HTR-8/SVneo (cell line): Measurements from ENCODE around the gene CALD1.

Experiments used
- DNase-seq: peaks from one replicate; pipeline ENCODE4 v3.0.0; 2011; ENCODE audit warnings: low spot score, mixed read lengths; ENCODE audit not compliant: insufficient read length
- FAIRE-seq: peaks from 2 replicates; lab custom pipeline; 2011; peaks lifted over from hg19 to GRCh38; lab: Jason Lieb, UNC

CALD1 gene

DNA sequence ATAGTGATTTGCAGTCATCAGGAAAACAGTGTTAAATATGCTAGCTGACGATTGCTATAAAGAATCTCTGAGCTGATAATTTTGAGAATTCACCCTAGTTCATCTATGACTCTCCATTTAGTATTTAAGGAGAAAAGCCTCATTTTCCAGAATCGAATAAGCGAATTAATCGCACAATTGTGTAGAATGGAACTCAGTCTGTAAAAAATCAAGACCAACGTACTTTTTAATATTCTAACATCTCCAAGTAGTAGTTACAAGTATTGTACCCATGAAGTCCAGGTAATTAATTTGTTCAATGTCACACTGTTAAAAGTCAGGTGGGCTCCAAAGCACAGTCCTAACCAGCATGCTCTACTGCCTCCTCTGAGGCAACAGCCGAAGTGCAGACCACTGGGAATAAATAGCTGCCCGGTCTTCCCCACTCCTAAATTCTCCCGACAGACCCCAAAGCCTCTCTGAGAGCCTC, 206.5 kb downstream of the CALD1 start:
- DNase-seq: no peak
- FAIRE-seq: no peak

DNA sequence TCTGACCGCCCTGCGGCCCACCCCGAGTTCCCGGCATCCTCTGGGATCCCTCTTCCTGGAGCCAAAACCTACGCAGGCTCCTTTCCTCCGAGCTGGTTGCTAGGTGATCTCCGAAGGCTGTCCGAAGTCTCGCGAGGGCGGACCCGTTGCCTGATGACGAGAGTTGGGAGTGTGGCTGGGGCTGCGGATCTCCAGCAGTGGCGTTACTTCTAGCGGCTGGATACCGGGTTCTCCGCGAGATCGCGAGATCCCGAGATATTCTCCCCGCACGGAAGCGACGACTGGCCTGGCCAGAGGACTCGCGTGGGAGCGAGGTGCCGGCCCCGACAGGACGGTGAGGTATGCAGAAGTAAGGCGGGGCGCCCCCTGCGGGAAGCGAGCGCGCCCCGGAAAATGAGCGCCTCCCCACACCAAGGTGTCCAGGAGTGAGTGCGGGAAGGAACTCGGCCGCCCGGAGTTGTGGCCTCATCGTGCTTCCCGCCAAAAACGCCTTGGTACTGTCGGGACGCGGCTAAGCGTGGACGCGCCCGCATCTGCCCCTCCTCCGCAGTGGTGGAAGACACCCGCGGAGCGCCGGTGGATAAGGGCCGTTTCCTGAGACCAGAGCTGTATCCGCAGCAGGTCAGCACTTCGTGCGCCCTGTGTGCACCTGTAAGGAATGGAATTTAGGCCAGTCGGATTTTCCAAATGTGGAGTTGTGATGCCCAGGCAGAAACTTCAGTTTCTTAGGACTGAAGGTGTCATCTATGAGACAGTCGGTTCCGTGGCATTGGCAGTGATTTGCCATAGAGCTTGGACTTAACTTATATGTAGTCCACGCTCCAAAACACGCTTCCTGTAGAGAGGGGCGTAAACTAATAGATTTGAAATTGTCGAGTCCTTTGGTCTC, 207.2 kb downstream of the CALD1 start, which contains the start of gene AGBL3:
Gene AGBL3, plus strand, starts transcription at position 146 of the 889 bp plus-strand sequence. CDS start 1,426 bp downstream, outside the sequence.
- FAIRE-seq: no peak
- DNase-seq: peak; percentile 93

DNA sequence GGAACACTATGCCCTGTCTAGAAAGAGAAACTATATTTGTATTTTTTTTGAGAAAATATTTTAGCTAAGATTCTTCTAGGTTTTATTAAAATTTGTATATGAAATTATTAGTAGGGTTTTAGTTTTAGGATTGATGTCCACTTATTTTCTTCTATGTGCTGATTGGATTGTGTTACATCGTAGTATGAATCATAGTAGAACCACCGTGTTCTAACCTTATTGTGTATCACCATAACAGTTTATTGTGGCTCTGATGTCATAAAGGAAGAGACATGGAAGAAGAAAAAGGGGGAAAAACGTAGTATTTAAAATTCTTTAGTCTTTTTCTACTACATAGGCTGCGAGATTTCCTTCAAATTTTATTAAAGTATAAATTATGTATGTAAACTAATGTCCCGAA, 208.7 kb downstream of the CALD1 start:
- DNase-seq: no peak
- no peak for FAIRE-seq

DNA sequence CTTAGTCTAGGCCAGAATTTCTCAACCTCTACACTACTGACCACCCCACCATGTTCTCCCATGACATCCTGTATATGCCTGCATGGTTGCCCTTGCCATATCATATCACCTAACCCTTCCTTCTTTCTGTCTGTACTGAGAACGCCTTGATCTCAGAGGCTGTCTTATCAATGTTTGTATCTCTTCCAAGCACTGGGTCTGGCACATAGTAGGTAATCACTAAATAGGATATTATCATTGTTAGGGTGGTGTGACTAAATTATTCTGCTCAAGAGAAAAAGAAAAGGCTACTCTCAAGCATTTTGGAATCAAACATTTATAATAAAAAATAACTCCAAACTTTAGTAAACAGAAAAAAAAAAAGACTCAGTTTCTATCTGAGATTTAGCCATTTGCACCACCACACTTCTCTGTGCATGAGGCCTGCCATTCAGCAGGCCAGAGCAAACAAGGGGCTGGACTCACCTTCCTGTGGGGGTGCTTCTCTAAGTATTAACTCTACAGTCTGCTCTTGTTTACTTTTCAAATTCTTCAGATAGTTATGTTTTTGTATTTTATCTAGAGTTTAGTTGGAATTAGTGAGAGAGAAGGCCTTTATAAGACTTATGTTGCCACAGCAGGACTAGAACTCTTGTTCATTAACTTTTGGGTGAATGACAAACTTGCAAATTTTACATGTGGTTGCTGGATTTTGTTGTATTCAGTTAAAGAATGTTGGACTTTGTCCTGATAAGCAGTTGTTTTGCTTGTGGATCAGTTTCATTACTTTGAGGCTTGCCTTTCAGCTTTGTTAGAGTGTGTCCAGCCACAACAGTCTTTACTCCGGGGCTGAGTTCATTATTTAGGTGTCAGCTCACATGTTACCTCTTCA, 212.3 kb downstream of the CALD1 start:
- no peak for FAIRE-seq
- no peak for DNase-seq

DNA sequence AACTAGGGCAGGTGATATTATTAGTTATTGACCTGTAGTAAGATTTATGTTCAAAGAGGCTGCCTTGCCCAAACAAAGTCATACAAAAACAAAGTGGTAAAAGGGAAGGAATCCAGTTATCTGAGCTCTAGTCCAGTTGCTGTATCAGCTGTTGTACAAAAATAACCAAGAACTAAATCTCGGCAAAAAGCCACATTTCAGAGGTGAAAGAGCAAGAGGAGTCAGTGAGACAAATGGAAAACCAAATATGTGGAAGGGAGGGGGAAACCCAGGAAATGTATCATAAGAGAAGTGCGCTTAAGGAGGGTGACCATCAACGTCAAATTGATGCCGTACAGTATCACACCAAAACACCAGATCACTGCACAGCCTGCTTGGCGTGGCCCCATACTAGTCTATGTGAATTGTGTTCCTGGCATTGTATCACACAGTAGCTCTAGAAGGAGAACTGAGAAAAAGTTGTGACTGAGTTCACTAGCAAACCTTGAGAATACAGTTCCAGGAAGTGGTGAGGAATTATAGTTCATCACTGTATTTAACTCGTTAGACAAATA, 213.3 kb downstream of the CALD1 start:
- no peak for FAIRE-seq

DNA sequence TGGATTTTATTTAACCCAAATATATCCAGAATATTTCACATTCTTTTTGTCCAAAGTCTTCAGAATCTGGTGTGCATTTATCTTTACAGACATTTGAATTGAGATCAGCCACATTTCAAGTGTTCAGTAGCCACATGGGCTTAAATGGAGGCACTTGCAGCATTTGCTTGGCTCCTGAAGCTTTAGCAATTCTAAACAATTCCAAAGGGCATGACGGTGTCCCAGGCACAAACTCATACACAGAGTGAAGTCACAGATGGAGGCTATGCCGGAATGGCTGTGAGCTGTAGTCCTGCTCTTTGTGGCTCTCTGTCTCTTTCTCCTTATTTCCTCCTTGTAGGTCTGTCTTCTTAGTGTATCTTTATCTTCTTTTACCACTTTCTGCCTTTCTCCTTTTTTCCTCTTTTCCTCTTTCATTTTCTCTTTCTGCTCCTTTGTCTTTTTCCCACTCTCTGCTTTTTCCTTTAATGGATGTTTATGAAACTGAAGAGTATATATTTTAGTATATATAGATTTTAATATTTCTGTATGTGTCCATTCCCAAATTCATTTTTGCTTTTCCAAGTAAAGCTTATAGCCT, 214.5 kb downstream of the CALD1 start:
- FAIRE-seq (no peak), DNase-seq (no peak)

More for the DNA sequence above, 213.3 kb downstream of the CALD1 start:
- no peak for DNase-seq

DNA sequence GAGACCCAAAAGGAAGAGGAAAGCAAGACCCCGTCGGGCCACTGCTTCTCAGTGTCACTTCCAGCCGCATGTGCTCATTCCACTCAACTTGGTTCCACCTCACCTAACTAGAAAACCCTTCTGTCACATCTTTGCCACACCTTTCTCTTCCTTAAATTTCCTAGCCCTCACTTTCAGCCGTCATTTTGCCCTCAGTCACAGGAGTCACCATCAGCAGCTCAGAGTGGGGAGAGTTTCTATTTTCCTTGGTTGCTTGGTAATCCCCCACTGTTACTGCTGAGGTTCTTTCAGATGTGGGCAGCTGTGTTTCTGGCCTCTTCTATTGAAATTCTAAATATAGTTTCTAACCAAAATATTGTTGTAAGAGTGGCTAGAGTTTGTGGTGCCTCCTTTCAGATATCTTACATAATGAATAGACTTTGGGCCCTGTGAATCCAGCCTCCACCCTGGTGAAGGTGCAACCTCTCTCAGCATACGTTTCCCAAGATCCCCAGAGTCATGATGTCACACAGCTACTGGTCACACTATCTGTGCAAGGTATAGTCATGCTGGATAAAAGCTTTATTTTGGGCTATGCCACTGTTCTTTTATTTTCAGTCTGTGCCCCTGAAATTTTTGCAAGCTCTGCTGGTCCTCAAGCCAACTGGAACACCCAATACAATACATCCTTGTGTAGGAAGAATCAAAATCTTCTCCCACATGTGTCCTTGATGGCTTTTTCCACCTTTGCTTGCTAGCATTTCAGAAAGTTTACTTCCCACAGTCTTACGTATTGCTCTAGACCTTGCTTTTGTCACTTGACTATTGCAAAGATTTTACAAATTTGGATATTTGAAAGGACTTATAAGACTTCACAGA, 216.0 kb downstream of the CALD1 start:
- no peak for DNase-seq
- FAIRE-seq: no peak

DNA sequence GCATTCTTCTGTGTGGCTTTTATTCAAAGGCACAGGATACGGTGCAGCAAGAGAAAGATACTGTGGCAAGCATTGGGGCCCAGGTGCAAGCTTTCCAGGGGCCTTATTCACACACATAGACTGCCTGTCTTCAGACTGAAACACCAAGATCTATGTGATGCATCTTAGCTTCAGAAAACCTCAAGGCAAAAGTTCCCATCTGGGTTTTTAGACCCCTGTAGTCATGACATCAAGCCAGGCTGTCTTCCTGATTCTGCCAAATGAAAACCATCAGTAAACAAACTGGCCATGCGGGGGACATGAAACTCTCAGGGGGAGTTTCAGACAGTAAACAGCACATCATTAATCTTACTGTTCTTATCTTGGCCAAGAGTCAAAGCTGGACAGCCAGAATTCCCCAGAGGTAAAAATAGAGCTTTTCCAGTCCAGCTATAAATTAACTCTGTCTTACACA, 216.7 kb downstream of the CALD1 start:
- FAIRE-seq: no peak

DNA sequence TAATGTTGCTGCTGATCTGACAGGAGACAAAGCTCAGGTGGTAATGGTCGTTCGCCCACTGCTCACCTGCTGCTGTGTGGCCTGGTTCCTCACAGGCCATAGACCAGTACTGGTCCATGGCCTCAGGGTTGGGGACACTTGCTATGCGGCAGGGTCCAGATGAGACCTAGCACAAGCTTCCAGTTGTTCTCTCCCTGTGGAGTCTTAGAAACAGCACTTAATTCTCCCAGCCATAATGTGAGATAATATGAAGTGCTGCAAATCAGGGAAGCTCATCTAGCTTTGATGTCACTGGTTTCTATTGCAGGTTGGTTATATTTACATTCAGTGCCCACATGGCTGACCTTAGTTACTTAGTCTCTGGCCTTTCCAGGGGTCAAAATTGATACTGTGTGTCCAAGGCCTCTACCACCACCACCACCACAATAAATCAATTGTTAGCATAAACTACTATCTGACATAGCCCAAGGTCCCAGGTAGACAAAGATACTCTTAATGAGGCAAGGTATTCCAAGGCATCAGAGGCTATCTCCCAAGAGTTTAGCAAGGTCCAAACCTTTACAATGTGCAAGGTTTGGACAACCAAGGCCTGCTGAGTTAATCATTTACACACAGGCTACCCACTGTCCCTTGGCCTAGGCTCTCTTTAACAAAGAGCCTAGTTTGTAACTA, 217.9 kb downstream of the CALD1 start:
- DNase-seq (no peak), FAIRE-seq (no peak)

More for the DNA sequence above, 216.7 kb downstream of the CALD1 start:
- DNase-seq: no peak

DNA sequence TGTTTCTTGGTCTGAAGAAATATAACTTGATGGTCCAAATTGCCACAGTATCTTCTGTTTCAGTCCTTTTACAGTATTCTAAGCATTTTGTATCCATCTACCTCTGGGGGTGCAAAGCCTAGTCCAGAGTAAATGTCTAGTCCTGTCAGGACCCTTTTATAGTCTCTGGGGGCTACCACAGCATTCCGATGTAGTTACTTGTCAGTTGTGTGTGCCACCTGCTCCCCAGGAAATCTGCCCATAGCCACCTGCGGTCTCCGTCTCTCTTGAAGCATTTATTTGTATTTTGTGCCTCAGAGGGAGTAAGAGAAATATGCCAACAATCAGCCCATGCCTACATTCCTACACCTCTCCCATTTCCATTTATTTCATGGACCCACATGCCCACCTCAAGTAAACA, 219.7 kb downstream of the CALD1 start:
- no peak for DNase-seq

DNA sequence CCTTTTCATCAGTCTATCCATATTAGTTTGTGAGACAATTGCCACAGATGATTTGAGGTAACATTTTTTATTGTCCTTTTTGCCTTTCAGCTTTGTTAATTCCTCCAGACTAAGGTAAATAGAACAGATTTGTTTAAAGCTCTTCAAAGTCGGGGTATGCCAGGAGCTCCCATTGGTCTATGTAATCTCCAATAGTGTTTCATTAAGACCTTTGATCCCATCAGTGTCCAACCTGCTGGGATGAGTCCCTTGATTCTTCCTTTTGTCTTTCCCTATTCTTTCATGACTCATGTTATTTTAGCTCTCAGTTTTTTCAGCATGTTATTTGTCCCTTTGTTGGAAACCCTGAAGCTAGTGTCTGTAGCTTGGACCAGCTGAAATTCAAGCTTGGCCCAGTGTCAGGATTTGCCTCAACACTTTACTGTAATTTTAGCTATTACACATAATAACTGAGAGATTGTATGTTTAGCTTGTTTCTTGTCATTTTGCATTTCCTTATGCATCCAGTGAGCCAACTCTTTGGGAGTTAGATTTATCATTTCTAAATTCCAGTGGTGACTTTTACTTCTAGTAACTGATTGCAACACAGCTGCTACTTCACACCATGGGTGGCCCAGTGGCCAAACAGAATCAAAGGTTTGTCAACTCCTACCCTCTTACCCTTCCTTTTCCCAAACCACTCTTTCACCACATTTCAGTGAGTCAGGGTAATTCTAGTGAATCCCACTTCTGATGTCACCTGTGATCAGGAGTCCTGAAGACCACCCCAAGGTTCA, 222.1 kb downstream of the CALD1 start:
- DNase-seq (no peak), FAIRE-seq (no peak)

More for the DNA sequence above, 219.7 kb downstream of the CALD1 start:
- FAIRE-seq: no peak

DNA sequence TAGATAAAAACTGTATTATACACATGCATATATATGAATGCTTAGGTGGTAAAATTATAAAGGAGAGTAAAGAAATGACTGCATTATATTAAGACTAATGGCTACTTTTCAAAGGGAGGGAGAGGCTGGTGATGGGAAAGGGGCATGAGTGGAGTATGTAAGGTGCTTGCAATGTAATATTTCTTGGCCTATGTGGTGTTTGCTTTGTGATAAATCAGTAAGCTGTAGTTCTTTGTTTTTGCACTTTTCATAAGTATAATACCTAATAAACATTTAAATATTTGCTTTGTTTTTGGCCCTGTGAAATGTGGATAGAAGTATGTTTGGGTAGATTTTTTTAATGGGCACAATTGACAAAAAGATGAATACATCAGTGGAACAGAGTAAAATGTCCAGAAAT, 232.8 kb downstream of the CALD1 start:
- no peak for DNase-seq
- FAIRE-seq: no peak
